Psoas muscle (tissue), 8 donors: Measurements from ENCODE around the gene MYO1C. TPM values are rescaled to one million over a fixed set of nuclear protein-coding genes. Genes with fewer than 3 reads are reported as not detected.

Experiments used
- ATAC-seq, 4 donors: fragments of 200-7000 bp; cut with Tn5 transposase; one replicate each; pipeline ENCODE4 v1.9.1; 2020; ENCODE audit warnings: moderate library complexity in 3 of 4, mild to moderate bottlenecking in 2 of 4
- DNase-seq, 2 donors: peaks; one replicate each; pipeline ENCODE4 v3.0.0-alpha.2; 2020
- H3K27ac ChIP-seq: fragments of 200-600 bp; one replicate; pipeline ENCODE4 v1.8.0; 2022
- H3K27me3 ChIP-seq, 3 donors: fragments of 200-600 bp in 1 of 3; one replicate each; pipeline versions ENCODE4 v1.6.1 to v1.8.0; 2013 to 2022; ENCODE audit warnings: low read length in 2 of 3, mild to moderate bottlenecking in 2 of 3, moderate library complexity in 1 of 3; ENCODE audit not compliant: insufficient read depth in 3 of 3
- H3K36me3 ChIP-seq, 2 donors: fragments of 200-600 bp in 1 of 2; one replicate each; pipeline versions ENCODE4 v1.6.1 to v1.8.0; 2013 to 2022; ENCODE audit warnings: low read depth in 1 of 2, mild to moderate bottlenecking in 1 of 2, moderate library complexity in 1 of 2; ENCODE audit not compliant: insufficient read depth in 1 of 2
- H3K4me1 ChIP-seq: fragments of 200-600 bp; one replicate; pipeline ENCODE4 v1.8.0; 2022
- H3K4me3 ChIP-seq: fragments of 200-600 bp; one replicate; pipeline ENCODE4 v1.8.0; 2022; ENCODE audit warnings: mild to moderate bottlenecking
- H3K9me3 ChIP-seq: fragments of 200-600 bp; one replicate; pipeline ENCODE4 v1.8.0; 2022
- WGBS, 3 donors: extraction: QIAGEN DNeasy Blood & Tissue Kit; methylation state at CpG; one replicate each; pipeline versions ENCODE4 v1.1.6 to v1.1.7; 2013; 5-methylcytosine and 5-hydroxymethylcytosine counted together
- intact Hi-C, 2 donors: fragments of 100-400 bp; cut with DNase I; formaldehyde crosslinking; loops; one replicate each; pipeline versions ENCODE4 v1.11.0 to v1.14.2; 2022
- polyA plus RNA-seq, 3 donors: library from polyadenylated mRNA; stranded (reverse); fragments of 200-250 nt; gene quantifications; one replicate each; pipeline ENCODE4 v1.2.3, GENCODE V29; 2013
- total RNA-seq, 4 donors: library from RNA; stranded (reverse); fragmentation: NEBNext Ultra II Directional in 2 of 4; extraction: Animal tissue kit (Norgen Biotek cat#: 25700) in 2 of 4; gene quantifications; one replicate each; pipeline versions ENCODE4 v1.2.1 to v1.2.4, GENCODE V29; 2021 to 2023
- TF ChIP-seq, protein P1 (sequence below): fragments of 200-600 bp; IDR thresholded peaks from one replicate; pipeline ENCODE4 v1.8.0; 2022; ENCODE audit warnings: antibody characterized with exemption
- donor health status: healthy with polysubstance abuse.
- donor health status: DM: no; HTN: no; CAD: no; lungs with moderate emphysema.
- donor health status: Bipolar disorder and iron deficiency.
- donor health status: healthy.
- donor health status: DM: yes; HTN: yes; CAD: no.
- donor health status: DM: no; HTN: no; CAD: no.
- donor health status: DM: no; HTN: no; CAD: no.
- donor health status: DM: yes; HTN: yes; CAD: no.

The MYO1C gene
- total and polyA plus RNA-seq, 7 donors: 24.0 to 82.7 (median 68.1) TPM

DNA sequence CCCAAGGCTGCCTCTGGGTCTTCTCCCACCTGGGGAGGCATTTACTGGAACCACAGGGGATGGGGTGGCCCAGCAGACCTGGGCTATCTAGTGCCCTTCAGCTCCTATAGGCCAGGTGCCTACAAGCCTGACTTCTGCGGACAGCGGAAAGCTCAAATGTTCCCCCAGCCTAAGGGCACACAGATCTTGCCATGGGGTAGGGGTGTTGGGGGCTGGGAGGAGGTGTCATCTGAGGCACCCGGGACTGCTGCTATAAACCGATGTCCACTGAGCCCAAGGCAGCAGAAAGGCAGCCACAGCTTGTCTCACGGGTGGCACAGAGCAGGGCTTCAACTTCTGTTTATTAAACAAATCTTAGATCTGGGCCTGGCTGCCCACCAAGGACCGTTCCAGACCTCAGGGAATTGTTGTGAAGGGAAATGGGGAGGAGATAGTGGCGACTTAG lies 3.6 kb downstream of the MYO1C start:
- DNase-seq (no peak), ATAC-seq (no peak)
- Histone ChIP-seq H3K36me3 (peaks cover 0 to under 1% of the 10 kb centered on the region in 2 donors), H3K27me3 (no peaks in the 10 kb centered on the region), H3K27ac (peak overlapping the region; percentile 91), H3K4me3 (peak overlapping the region; percentile 84), H3K9me3 (no peaks in the 10 kb centered on the region), H3K4me1 (peaks cover 61% of the 10 kb centered on the region)
- WGBS, 3 donors: 71 to 75% (median 75%) methylated on average over 7 of the region's 7 CpGs
- intact Hi-C loops: no loop called here
- TF ChIP-seq, protein P1, sequence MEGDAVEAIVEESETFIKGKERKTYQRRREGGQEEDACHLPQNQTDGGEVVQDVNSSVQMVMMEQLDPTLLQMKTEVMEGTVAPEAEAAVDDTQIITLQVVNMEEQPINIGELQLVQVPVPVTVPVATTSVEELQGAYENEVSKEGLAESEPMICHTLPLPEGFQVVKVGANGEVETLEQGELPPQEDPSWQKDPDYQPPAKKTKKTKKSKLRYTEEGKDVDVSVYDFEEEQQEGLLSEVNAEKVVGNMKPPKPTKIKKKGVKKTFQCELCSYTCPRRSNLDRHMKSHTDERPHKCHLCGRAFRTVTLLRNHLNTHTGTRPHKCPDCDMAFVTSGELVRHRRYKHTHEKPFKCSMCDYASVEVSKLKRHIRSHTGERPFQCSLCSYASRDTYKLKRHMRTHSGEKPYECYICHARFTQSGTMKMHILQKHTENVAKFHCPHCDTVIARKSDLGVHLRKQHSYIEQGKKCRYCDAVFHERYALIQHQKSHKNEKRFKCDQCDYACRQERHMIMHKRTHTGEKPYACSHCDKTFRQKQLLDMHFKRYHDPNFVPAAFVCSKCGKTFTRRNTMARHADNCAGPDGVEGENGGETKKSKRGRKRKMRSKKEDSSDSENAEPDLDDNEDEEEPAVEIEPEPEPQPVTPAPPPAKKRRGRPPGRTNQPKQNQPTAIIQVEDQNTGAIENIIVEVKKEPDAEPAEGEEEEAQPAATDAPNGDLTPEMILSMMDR: no peak

DNA sequence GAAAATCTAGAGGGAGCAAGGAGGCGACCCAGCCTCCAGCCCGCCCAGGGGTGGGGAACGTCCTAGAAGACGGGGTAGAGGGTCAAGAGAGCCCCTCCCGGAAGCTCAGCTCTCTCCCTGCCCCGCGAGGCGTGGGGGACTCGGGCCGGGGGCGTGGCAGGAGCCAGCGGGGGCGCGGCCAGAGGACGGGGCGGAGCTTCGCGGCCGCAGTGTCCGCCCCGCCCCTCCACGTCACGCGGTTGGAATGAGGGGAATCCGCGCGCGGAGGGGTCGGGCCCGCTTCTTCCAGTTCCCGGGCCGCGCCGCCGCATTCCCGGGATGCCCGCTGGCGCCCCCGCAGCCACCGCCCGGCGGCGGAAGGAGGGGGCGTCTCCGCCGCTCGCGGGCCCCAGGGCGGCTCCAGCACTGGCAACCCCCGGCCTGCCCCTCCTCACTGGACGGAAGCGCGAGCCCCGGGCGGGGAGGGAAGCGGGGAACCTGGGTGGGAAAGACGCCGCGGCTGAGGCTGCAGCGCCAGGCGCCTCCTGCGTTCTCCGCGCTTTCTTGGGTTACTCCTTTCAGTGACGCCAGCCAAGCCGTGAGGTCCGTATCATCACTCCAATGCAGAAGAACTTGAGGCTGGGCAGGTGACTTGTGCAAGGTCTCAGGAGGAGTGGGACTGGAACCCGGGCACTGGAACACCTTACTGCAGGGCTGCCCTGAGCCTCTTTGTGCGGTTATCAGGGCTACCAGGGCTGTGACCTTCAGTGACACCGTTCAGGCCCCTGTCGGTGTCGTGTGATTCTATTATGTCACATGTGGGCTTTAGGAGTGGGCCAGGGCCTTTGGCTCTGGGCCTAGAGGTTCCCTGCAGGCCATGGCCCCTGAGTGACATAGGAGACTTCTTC lies 4.3 kb downstream of the MYO1C start:
- DNase-seq (peak; percentile 91), ATAC-seq (peak; percentile 72 to 76 (median 74))
- peaks cover 0 to 7% of the 10 kb centered on the region in 2 donors for H3K36me3 ChIP-seq
- TF ChIP-seq, protein P1: no peak
- H3K4me3 ChIP-seq: peak overlapping the region; percentile 84
- intact Hi-C loops: no loop called here
- peak overlapping the region; percentile 91 for H3K27ac ChIP-seq
- H3K27me3 ChIP-seq: no peaks in the 10 kb centered on the region
- no peaks in the 10 kb centered on the region for H3K9me3 ChIP-seq
- 1 to 3% (median 2%) methylated on average over 30 to 72 of the region's 72 CpGs for WGBS, 3 donors
- H3K4me1 ChIP-seq: peaks cover 54% of the 10 kb centered on the region

DNA sequence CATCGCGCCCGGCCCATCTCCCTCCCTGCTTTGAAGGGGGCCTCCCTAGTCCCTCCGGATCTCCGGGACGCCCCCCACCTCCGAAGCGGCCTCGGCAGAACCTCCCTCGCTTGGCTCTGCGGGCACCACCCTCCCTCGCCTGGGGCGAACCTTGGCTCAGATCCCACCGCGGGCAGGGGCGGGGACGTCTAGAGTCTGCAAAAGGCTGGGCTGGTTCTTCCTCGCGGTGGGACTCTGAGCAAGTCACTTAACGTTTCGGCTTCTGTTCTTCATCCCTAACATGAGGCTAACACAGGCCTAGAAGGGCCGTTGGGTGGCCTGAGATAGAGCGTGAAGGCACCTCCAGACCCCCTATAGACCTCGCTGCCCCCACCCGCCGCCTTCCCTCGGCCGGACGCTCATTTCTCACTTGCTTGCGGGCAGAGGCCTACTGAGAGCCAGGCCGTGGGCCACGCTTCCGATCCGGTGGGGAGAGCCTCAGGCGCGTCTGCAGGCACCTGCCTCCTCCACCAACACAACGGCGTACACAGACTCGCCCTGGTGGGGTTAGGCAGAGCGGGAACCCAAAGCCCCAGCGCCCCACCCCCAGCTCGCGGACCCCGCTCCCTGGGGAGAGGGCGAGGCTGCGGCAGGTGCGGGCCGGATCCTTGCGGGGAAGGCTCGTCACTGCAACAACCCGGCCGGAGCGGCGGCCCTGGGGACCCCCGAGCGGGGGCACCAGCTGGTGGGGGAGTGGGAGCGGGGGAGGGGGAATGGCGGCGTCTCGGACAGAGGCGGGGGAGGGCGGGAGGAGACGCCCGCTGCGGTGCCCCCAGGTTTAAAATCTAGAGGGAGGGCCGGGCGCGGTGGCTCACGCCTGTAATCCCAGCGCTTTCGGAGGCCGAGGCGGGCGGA lies 5.4 kb downstream of the MYO1C start:
- Histone ChIP-seq H3K27me3 (no peaks in the 10 kb centered on the region), H3K9me3 (no peaks in the 10 kb centered on the region), H3K27ac (peak overlapping the region; percentile 91), H3K36me3 (peaks cover 0 to 11% of the 10 kb centered on the region in 2 donors), H3K4me3 (peak overlapping the region; percentile 84), H3K4me1 (peaks cover 47% of the 10 kb centered on the region)
- intact Hi-C loops: no loop called here
- WGBS, 3 donors: 30 to 46% (median 36%) methylated on average over 56 to 74 of the region's 74 CpGs
- TF ChIP-seq, protein P1: no peak
- peak in 2 of 4 donors; percentile 2 to 5 for ATAC-seq
- DNase-seq: peak; percentile 80 to 86

DNA sequence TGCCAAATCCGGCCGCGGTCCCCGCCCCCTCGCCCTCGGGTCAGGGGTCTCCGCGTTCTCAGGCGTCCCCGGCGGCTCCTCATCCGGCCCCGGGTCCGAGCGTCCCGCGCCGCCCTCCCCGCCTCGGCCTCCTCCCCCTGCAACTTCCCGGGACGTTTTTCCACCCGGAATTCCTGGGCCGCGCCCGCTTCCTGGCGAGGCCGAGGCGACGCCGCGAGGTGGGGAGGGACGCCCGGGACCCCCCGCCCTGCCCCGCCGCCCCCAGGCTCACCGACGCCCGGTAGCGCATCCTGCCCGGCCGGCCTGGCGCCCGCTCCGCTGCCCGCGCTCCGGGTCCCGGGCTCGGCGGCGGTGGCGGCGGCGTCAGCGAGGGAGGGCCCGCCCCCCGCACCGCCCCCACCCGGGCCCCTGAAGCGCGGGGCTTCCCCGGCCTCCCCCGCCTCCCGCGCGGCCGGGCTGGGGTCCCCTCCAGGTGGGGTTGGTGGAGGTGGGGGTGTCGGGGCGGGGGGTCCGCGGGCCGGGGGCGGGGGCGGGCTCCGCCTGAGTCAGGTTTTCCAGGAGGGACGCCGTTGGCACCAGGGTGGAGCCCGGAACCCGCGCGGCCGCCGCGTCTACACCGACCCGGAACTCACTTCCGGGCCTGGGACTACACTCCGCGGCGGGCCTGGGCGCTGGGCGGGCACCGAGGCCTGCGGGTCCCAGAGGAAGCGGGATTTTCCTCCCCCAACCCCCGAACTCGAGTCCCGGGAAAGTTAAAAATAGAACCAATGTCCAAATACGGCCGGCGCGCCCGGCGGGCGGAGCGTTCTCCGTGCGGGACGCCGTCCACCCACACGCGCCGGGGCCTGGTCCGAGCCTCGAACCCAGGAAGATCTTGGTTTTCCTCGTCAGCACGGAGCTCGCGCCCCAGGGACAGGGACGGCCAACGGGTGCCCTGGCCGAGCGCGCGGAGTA lies 6.8 kb downstream of the MYO1C start:
- no peaks in the 10 kb centered on the region for H3K27me3 ChIP-seq
- intact Hi-C loops: no loop called here

More for the DNA sequence above, 6.8 kb downstream of the MYO1C start:
- Histone ChIP-seq H3K4me1 (peaks cover 41% of the 10 kb centered on the region), H3K27ac (peak overlapping the region; percentile 91), H3K4me3 (peak overlapping the region; percentile 84), H3K9me3 (no peaks in the 10 kb centered on the region), H3K36me3 (peaks cover 0 to 21% of the 10 kb centered on the region in 2 donors)
- ATAC-seq (peak; percentile 34 to 50 (median 38)), DNase-seq (peak; percentile 77 to 83)
- TF ChIP-seq, protein P1: no peak
- 2 to 3% (median 3%) methylated on average over 57 to 127 of the region's 127 CpGs for WGBS, 3 donors
